Measurements from ENCODE around the gene OSGIN1. TPM values are rescaled to one million over a fixed set of nuclear protein-coding genes. Genes with fewer than 3 reads are reported as not detected.

The OSGIN1 gene, protein sequence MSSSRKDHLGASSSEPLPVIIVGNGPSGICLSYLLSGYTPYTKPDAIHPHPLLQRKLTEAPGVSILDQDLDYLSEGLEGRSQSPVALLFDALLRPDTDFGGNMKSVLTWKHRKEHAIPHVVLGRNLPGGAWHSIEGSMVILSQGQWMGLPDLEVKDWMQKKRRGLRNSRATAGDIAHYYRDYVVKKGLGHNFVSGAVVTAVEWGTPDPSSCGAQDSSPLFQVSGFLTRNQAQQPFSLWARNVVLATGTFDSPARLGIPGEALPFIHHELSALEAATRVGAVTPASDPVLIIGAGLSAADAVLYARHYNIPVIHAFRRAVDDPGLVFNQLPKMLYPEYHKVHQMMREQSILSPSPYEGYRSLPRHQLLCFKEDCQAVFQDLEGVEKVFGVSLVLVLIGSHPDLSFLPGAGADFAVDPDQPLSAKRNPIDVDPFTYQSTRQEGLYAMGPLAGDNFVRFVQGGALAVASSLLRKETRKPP
- 1.2 TPM for polyA plus RNA-seq (2013, experiment 1 of 2)
- 0.96 TPM for polyA plus RNA-seq (2013, experiment 2 of 2)

DNA sequence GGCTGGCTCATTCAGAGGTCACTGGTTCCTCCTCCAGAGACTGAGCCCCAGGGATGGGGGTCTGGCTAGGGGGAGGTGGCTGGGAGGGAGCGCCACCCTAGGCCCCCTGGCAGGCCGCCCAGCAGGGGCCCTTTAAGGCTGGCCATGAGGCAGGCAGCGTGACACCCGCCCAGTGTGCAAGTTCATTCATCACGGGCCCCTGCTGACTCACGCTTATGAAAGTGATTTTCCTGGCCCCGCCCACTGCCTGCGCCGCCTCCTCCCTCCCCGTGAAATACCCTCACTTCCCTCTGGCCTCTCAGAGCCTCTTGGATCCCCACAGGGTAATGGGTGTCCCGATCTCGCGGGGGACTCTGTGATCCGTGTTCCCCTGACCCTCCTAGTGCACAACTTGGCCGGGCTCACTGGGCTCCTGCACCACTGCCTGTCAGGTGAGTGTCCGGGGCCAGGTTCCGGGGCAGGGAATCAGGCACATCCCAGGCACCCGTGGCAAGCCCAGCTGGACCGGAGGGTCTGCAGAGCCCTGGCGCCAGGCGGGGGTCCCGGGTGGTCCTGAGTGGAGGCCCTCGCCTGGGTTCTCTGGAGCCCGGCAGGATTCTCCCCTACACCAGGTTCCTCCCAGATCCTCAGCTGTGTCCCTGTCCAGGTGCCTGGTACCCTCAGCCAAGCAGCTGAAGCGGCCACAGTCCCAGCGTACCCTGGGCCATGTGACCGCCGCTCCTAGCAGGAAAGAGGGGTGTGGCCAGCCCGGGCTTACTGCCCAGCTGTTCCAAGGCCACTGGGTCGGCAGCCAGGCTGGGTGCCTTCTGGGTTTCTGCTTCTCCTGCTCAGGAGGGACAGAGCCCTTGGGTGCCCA lies at the start of gene OSGIN1:
OSGIN1 (plus strand) TSS at position 301 of the 856 bp plus-strand sequence. CDS start 4,432 bp downstream, outside the sequence.
- H3K4me1 ChIP-seq (ENCODE audit: control insufficient read depth, insufficient read depth, low read length, poor library complexity, severe bottlenecking): peaks cover 13% of the 10 kb centered on the region
- H3K27ac ChIP-seq (ENCODE audit: low read depth, low read length, severe bottlenecking): peak within 1 kb of the TSS; percentile 59
- WGBS, 2 experiments (ENCODE audit: insufficient coverage in 2 of 2): 9 to 12% methylated on average over 23 to 25 of the region's 30 CpGs
- H3K4me3 ChIP-seq (ENCODE audit: extremely low read depth, insufficient read depth, low read length, poor library complexity, severe bottlenecking): peak within 1 kb of the TSS; percentile 34
- no peaks in the 10 kb centered on the region for H3K9me3 ChIP-seq (ENCODE audit: control insufficient read depth, low read length)
- no peaks in the 10 kb centered on the region for H3K36me3 ChIP-seq (ENCODE audit: control insufficient read depth, insufficient read depth, low read length)

DNA sequence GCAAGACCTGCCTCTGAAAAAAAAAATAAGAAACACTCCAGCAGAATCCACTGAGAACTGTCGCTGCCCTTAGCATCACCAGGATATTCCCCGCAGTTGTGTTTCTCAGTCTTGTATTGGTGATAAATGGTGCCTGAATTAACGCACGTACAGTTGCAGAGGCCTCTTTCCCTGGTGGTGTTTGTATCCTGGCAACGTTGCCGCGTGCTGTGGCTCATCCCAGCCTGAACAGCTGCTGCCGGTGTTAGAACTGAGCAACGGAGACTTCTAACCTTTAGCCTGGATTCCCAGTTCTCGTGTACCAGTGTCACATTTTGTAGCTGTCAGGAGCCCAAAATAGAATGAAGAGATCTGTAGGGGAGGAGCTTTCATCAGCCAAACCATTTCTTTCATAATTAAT lies 49.3 kb upstream of the OSGIN1 start:
- WGBS, 2 experiments (ENCODE audit: insufficient coverage in 2 of 2): 89 to 91% methylated on average over 10 of the region's 10 CpGs
- H3K27ac ChIP-seq (ENCODE audit: low read depth, low read length, severe bottlenecking): no peak overlapping the region
- H3K4me3 ChIP-seq (ENCODE audit: extremely low read depth, insufficient read depth, low read length, poor library complexity, severe bottlenecking): no peak overlapping the region
- no peaks in the 10 kb centered on the region for H3K9me3 ChIP-seq (ENCODE audit: control insufficient read depth, low read length)
- H3K4me1 ChIP-seq (ENCODE audit: control insufficient read depth, insufficient read depth, low read length, poor library complexity, severe bottlenecking): peaks cover 3% of the 10 kb centered on the region
- peaks cover 12% of the 10 kb centered on the region for H3K36me3 ChIP-seq (ENCODE audit: control insufficient read depth, insufficient read depth, low read length)

DNA sequence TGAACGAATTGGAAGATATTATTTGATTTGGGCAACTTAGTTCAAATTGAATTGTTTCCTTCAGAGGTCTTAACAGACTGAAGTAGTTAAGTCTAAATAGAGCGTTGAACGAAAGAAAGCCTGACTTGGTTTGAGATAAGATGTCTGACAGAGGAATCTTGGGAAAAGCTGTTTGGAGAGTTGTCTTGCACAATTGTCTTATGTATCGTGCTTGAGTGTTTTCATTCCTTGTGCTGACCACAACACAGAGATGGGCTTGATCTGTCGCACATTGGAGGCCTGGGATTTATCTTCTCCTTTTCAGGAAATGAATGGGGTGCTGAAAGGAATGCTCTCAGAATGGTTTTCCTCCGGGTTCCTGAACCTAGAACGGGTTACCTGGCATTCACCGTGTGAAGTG lies 46.4 kb upstream of the OSGIN1 start:
- 91% methylated on average over 5 of the region's 8 CpGs for WGBS, 2 experiments (ENCODE audit: insufficient coverage in 2 of 2)
- Histone ChIP-seq H3K4me1 (ENCODE audit: control insufficient read depth, insufficient read depth, low read length, poor library complexity, severe bottlenecking) (peaks cover 3% of the 10 kb centered on the region), H3K36me3 (ENCODE audit: control insufficient read depth, insufficient read depth, low read length) (peaks cover 17% of the 10 kb centered on the region), H3K27ac (ENCODE audit: low read depth, low read length, severe bottlenecking) (no peak overlapping the region), H3K4me3 (ENCODE audit: extremely low read depth, insufficient read depth, low read length, poor library complexity, severe bottlenecking) (no peak overlapping the region), H3K9me3 (ENCODE audit: control insufficient read depth, low read length) (no peaks in the 10 kb centered on the region)

DNA sequence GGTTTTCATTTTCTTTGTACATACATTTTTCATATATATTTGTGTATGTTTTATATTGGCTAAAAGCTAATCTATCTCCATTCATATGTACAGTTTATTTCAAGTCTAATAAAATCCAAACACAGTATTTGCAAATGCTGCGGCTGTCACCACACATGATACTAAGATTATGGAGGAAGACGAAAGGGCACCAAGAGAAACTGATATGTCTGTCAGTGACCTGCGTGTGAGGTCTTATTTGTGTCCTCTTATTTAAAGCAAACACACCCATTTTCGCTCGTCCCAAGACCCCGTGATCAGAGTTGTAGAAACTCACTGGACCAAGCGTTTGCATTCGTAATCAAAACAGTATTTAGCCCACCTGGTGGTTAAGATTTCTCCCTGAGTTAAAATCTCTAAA lies 45.9 kb upstream of the OSGIN1 start:
- Histone ChIP-seq H3K9me3 (ENCODE audit: control insufficient read depth, low read length) (no peaks in the 10 kb centered on the region), H3K27ac (ENCODE audit: low read depth, low read length, severe bottlenecking) (no peak overlapping the region), H3K4me3 (ENCODE audit: extremely low read depth, insufficient read depth, low read length, poor library complexity, severe bottlenecking) (no peak overlapping the region), H3K4me1 (ENCODE audit: control insufficient read depth, insufficient read depth, low read length, poor library complexity, severe bottlenecking) (peaks cover 3% of the 10 kb centered on the region), H3K36me3 (ENCODE audit: control insufficient read depth, insufficient read depth, low read length) (peaks cover 20% of the 10 kb centered on the region)
- 91 to 92% methylated on average over 8 of the region's 8 CpGs for WGBS, 2 experiments (ENCODE audit: insufficient coverage in 2 of 2)

DNA sequence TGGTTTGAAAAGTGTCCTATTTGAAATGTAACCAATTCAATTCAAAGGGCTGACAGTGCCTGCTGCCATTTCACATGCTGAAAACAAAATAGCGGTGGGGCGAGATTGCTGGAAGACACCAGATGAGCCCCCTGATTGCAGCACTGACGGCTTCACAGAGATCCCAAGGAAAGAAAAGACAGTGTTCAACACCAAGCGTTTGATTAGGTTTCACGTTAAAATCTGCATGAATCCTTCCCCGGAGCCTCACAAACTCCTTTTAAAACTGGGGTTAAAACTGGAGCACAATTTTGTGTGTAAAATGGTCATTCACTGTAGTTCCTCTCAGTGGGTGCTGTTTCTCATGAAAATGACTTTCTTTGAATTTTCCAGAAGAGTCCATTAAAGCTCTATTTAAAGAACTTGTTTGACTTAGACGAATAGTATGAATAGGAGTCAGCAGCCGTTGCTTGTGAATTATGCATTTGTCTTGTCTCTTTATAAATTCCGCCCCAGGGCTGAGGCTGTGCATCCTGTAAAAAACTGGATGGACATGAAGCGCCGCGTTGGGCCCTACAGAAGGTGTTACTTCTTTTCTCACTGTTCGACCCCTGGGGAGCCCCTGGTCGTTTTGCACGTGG lies 45.3 kb upstream of the OSGIN1 start:
- Histone ChIP-seq H3K4me3 (ENCODE audit: extremely low read depth, insufficient read depth, low read length, poor library complexity, severe bottlenecking) (no peak overlapping the region), H3K9me3 (ENCODE audit: control insufficient read depth, low read length) (no peaks in the 10 kb centered on the region), H3K27ac (ENCODE audit: low read depth, low read length, severe bottlenecking) (no peak overlapping the region), H3K4me1 (ENCODE audit: control insufficient read depth, insufficient read depth, low read length, poor library complexity, severe bottlenecking) (peaks cover 3% of the 10 kb centered on the region), H3K36me3 (ENCODE audit: control insufficient read depth, insufficient read depth, low read length) (peaks cover 26% of the 10 kb centered on the region)
- 83 to 90% methylated on average over 12 to 15 of the region's 15 CpGs for WGBS, 2 experiments (ENCODE audit: insufficient coverage in 2 of 2)

DNA sequence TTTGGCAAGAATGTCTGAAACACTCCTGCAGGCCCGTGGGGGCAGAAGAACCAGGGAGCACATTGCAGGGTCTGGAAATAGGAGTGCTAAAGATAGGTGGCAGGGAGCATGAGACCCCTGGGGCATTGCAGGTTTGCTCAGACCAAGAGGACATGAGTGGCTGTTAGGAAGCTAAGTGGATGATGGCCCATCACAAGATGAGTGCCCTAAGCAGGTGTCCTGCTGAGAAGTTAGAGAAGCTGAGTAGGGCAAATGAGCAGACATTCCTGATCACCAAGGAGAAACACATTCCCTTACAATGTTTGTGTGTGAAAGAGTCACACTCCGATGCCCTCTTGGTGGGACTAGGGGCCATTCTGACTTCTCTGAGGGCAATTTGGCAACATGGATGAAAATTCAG lies 44.2 kb upstream of the OSGIN1 start:
- Histone ChIP-seq H3K27ac (ENCODE audit: low read depth, low read length, severe bottlenecking) (no peak overlapping the region), H3K36me3 (ENCODE audit: control insufficient read depth, insufficient read depth, low read length) (peaks cover 32% of the 10 kb centered on the region), H3K9me3 (ENCODE audit: control insufficient read depth, low read length) (no peaks in the 10 kb centered on the region), H3K4me1 (ENCODE audit: control insufficient read depth, insufficient read depth, low read length, poor library complexity, severe bottlenecking) (peaks cover 3% of the 10 kb centered on the region), H3K4me3 (ENCODE audit: extremely low read depth, insufficient read depth, low read length, poor library complexity, severe bottlenecking) (no peak overlapping the region)
- WGBS, 2 experiments (ENCODE audit: insufficient coverage in 2 of 2): 22 to 83% methylated on average over 1 to 2 of the region's 2 CpGs

DNA sequence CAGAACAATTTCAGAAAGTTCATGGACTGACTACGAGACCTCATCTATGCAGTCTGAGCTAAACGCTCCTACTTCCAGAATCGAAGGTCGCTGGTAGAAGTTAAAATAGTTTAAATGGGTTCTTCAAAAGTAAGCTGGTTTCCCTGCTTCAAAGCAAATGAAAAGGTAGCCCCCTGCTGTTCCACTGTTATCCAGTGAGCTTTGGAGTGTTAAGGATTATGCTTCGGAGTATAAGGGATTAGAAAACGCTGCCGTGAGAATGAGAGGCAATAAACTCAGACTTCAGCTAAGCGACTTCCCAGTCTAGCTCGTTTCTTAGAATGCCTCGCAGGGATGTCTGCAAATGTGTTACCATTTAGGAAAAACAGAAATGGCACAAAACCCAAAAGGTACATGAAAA lies 41.8 kb upstream of the OSGIN1 start:
- Histone ChIP-seq H3K36me3 (ENCODE audit: control insufficient read depth, insufficient read depth, low read length) (peaks cover 37% of the 10 kb centered on the region), H3K4me3 (ENCODE audit: extremely low read depth, insufficient read depth, low read length, poor library complexity, severe bottlenecking) (no peak overlapping the region), H3K9me3 (ENCODE audit: control insufficient read depth, low read length) (no peaks in the 10 kb centered on the region), H3K4me1 (ENCODE audit: control insufficient read depth, insufficient read depth, low read length, poor library complexity, severe bottlenecking) (peaks cover 3% of the 10 kb centered on the region), H3K27ac (ENCODE audit: low read depth, low read length, severe bottlenecking) (no peak overlapping the region)
- 86 to 93% methylated on average over 3 to 6 of the region's 10 CpGs for WGBS, 2 experiments (ENCODE audit: insufficient coverage in 2 of 2)

DNA sequence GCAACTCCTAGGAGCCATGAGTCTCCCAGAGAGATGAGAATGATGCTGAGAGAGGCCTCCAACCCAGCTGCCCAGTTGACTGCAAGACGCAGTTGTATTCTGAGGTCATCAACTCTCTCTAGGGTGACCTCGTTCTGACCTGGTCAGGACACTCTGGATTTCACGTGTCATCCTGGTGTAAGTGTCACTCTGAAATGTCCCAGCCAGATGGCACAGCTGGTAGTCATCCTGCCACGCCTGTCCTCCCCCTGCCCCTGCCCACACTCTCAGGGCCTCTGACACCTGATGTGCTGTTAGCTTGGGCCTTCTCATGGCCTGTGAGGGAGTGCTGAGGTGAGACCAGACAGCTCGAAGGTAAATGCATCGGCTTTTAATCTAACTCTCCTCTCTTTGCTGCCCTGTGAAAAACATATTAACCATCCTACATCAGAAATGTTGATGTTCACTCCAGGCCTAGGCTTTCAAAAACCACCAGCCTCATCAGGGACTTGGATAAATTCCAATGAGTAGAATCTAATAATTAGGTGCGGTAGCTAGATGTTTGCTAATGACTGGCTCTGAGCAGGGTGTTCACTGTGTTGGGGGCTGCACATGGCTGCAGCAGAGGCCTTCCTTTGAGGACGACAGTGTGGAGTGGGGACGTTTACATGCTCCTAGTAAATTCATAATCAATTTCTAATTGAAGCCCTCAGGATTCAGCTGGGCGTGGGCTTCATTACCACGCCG lies 40.4 kb upstream of the OSGIN1 start:
- no peaks in the 10 kb centered on the region for H3K9me3 ChIP-seq (ENCODE audit: control insufficient read depth, low read length)
- H3K36me3 ChIP-seq (ENCODE audit: control insufficient read depth, insufficient read depth, low read length): peaks cover 31% of the 10 kb centered on the region
- WGBS, 2 experiments (ENCODE audit: insufficient coverage in 2 of 2): 89 to 95% methylated on average over 6 to 7 of the region's 12 CpGs

DNA sequence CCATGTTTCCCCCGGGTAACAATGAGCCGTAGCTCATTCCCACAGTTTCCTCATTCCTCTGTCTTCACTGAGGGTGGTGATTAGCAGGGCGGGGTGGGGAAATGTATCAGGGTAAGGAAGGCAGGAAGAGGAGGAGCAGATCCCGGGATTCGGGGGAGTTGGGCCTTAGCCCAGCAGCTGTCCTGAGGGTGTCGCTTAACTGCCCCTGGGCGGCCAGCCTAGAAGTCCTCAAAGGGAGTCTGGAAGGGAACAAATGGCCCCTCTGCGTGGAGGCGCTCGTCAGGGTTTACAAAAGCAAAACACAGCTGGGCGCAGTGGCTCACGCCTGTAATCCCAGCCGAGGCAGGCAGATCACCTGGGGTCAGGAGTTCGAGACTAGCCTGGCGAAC lies 39.8 kb upstream of the OSGIN1 start:
- Histone ChIP-seq H3K27ac (ENCODE audit: low read depth, low read length, severe bottlenecking) (no peak overlapping the region), H3K36me3 (ENCODE audit: control insufficient read depth, insufficient read depth, low read length) (peaks cover 37% of the 10 kb centered on the region)

More for the DNA sequence above, 40.4 kb upstream of the OSGIN1 start:
- Histone ChIP-seq H3K4me3 (ENCODE audit: extremely low read depth, insufficient read depth, low read length, poor library complexity, severe bottlenecking) (no peak overlapping the region), H3K4me1 (ENCODE audit: control insufficient read depth, insufficient read depth, low read length, poor library complexity, severe bottlenecking) (no peaks in the 10 kb centered on the region), H3K27ac (ENCODE audit: low read depth, low read length, severe bottlenecking) (no peak overlapping the region)

More for the DNA sequence above, 39.8 kb upstream of the OSGIN1 start:
- H3K4me3 ChIP-seq (ENCODE audit: extremely low read depth, insufficient read depth, low read length, poor library complexity, severe bottlenecking): no peak overlapping the region
- 89% methylated on average over 11 to 14 of the region's 15 CpGs for WGBS, 2 experiments (ENCODE audit: insufficient coverage in 2 of 2)
- H3K9me3 ChIP-seq (ENCODE audit: control insufficient read depth, low read length): no peaks in the 10 kb centered on the region
- no peaks in the 10 kb centered on the region for H3K4me1 ChIP-seq (ENCODE audit: control insufficient read depth, insufficient read depth, low read length, poor library complexity, severe bottlenecking)
